ENCODE data around the gene FIGN.

Gene FIGN

DNA sequence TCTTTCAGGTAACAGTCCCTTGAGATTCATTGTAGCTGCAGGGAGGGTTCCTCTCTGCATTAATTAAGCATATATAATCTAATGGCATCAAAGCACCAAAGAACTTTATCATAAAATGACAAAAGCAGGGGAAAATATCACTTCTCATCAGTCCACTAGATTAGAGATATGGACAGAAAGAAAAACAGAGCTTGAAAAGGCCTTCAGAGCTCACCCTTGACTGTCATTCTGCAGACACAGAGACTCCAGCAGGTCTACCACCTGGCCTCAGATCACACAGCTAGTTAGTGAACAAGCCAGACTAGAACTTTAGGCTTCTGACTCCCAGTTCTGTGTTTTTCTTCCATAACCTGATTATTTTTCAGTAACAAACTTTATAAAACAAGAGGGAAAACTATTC lies 88.5 kb downstream of the FIGN start:
- no peaks in the 10 kb centered on the region for H3K27me3 Mint-ChIP-seq
- H3K4me1 Mint-ChIP-seq = no peaks in the 10 kb centered on the region
- CTCF ChIA-PET = no interaction called here
- no peaks in the 10 kb centered on the region for H3K36me3 Mint-ChIP-seq
- no peak overlapping the region for H3K4me3 Mint-ChIP-seq
- DNase-seq = no peak
- no peak overlapping the region for H3K27ac Mint-ChIP-seq
- H3K9me3 Mint-ChIP-seq = peaks cover 2% of the 10 kb centered on the region

- DNase-seq = no peak
- H3K36me3 Mint-ChIP-seq = no peaks in the 10 kb centered on the region
- H3K27ac Mint-ChIP-seq = no peak overlapping the region
- CTCF ChIA-PET = no interaction called here
- H3K9me3 Mint-ChIP-seq = peaks cover 2% of the 10 kb centered on the region
- H3K4me3 Mint-ChIP-seq = no peak overlapping the region
- H3K27me3 Mint-ChIP-seq = no peaks in the 10 kb centered on the region
- no peaks in the 10 kb centered on the region for H3K4me1 Mint-ChIP-seq
These were observed 89.1 kb downstream of the FIGN start for GRCh38 chr2:163646687-163647086.

DNA sequence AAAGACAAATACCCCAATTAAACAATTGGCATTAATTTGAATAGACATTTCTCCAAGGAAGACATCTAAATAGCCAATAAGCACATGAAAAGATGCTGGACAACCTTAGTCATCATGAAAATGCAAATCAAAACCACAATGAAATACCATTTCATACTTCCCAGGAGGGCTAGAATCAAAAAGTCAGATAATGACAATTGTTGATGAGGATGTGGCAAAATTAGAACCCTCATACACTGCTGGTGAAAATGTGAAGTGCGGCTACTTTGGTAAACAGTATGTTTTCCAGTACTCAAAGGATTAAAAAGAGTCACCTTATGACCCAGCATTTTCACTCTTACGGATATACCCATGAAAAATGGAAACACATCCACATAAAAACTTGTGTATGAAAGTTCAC lies 91.6 kb downstream of the FIGN start:
- CTCF ChIA-PET = no interaction called here
- Mint-ChIP-seq H3K27ac (no peak overlapping the region), H3K4me1 (no peaks in the 10 kb centered on the region), H3K36me3 (no peaks in the 10 kb centered on the region), H3K9me3 (no peaks in the 10 kb centered on the region), H3K4me3 (no peak overlapping the region), H3K27me3 (no peaks in the 10 kb centered on the region)
- no peak for DNase-seq

DNA sequence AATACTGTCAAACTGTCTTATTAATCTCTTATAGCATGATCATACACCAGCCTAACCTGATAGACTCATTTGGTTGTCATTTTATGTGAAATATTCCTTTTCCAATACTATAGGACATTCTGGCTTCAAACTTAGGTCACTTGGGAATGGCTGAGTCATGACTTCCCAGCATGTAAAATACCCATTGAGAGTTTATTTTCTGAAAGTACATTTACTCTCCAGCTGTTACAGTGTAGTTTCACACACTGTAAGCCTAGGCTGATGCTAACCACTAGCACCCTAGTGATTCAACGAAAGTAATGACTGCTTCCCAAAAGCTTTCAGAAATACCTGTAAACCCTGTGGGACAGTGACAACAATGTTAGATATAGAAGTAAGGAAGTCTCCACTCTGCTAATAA lies 93.8 kb downstream of the FIGN start:
- DNase-seq = no peak
- no peaks in the 10 kb centered on the region for H3K9me3 Mint-ChIP-seq
- no peaks in the 10 kb centered on the region for H3K4me1 Mint-ChIP-seq

DNA sequence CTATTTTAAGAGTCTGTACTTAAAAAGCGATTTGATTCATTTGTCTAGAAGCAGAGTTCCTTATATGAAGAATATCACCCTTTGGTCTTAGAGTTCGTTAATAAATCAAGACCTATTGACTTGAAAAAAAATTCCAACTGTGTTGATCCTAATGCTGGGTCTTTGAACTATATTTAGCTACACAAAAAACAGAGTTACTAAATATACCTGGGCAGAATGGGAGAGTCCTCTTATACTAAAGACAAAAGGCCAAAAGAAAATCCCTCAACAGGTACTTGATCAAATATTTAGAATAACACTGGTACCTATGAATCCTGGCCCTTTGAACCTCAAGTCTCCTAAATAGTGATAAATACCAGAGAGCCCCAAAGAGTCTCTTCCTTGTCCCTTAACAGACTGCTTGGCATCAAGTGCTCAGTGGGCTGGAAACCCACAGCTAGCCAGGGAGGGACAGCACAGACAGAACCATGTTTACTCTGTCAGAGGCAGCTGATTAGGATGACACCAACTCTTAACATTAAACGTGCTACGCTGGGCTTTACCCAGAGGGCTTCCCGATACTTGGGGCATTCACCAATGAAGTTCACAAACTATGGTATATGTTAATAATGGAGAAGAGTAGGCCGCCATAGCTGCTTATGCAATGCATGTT lies 95.1 kb downstream of the FIGN start:
- no peak for DNase-seq
- H3K27me3 Mint-ChIP-seq = no peaks in the 10 kb centered on the region
- no peaks in the 10 kb centered on the region for H3K4me1 Mint-ChIP-seq
- CTCF ChIA-PET = no interaction called here
- H3K4me3 Mint-ChIP-seq = no peak overlapping the region
- H3K36me3 Mint-ChIP-seq = no peaks in the 10 kb centered on the region
- H3K9me3 Mint-ChIP-seq = no peaks in the 10 kb centered on the region
- H3K27ac Mint-ChIP-seq = no peak overlapping the region

More for the DNA sequence above, 93.8 kb downstream of the FIGN start:
- H3K4me3 Mint-ChIP-seq = no peak overlapping the region
- H3K36me3 Mint-ChIP-seq = no peaks in the 10 kb centered on the region
- no peak overlapping the region for H3K27ac Mint-ChIP-seq
- CTCF ChIA-PET = no interaction called here
- no peaks in the 10 kb centered on the region for H3K27me3 Mint-ChIP-seq

DNA sequence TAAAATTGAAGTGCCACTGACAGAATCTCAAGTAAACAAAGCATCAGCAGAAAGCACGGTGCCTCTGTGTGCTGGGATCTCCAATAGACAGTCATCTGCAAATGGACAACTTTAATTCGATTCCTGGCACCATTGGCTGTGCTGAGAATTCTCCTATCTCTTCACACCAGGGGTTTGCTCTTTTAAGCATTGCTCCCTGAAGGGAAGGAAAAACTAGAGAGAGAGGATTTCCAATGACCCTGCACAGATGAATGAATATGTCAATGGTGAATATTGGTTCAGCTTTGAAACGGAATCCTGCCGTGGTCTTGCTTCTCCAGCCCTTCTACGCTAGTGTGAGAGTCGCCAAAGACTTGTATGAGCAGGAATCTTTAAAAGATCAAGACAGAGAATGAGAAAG lies 97.9 kb downstream of the FIGN start:
- Mint-ChIP-seq H3K9me3 (no peaks in the 10 kb centered on the region), H3K36me3 (no peaks in the 10 kb centered on the region), H3K4me1 (no peaks in the 10 kb centered on the region), H3K27me3 (no peaks in the 10 kb centered on the region), H3K4me3 (no peak overlapping the region), H3K27ac (no peak overlapping the region)
- CTCF ChIA-PET = no interaction called here
- no peak for DNase-seq

- Mint-ChIP-seq H3K27me3 (no peaks in the 10 kb centered on the region), H3K4me3 (no peak overlapping the region), H3K9me3 (peaks cover 2% of the 10 kb centered on the region), H3K36me3 (no peaks in the 10 kb centered on the region), H3K27ac (no peak overlapping the region), H3K4me1 (no peaks in the 10 kb centered on the region)
- DNase-seq = no peak
- CTCF ChIA-PET = no interaction called here
These were observed 102.5 kb downstream of the FIGN start for GRCh38 chr2:163633291-163633690.

GRCh38 chr2:163630836-163631235 lies 105.0 kb downstream of the FIGN start:
- Mint-ChIP-seq H3K4me1 (no peaks in the 10 kb centered on the region), H3K36me3 (no peaks in the 10 kb centered on the region), H3K27ac (no peak overlapping the region), H3K4me3 (no peak overlapping the region), H3K27me3 (no peaks in the 10 kb centered on the region), H3K9me3 (peaks cover 2% of the 10 kb centered on the region)
- no peak for DNase-seq
- CTCF ChIA-PET = no interaction called here

DNA sequence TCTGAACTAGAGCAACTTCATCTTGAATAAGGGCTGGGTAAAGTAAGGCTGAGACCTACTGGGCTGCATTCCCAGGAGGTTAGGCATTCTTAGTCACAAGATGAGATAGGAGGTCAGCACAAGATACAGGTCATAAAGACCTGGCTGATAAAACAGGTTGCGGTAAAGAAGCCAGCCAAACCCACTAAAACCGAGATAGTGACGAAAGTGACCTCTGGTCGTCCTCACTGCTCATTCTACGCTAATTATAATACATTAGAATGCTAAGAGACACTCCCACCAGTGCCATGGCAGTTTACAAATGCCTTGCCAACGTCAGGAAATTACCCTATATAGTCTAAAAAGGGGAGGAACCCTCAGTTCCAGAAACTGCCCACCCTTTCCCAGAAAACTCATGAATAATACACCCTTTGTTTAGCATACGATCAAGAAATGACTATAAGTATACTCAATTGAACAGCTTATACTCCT lies 109.1 kb downstream of the FIGN start:
- H3K9me3 Mint-ChIP-seq = peaks cover 2% of the 10 kb centered on the region
- H3K4me3 Mint-ChIP-seq = no peak overlapping the region
- no peaks in the 10 kb centered on the region for H3K4me1 Mint-ChIP-seq
- no peak for DNase-seq
- H3K27me3 Mint-ChIP-seq = no peaks in the 10 kb centered on the region
- H3K27ac Mint-ChIP-seq = no peak overlapping the region
- H3K36me3 Mint-ChIP-seq = no peaks in the 10 kb centered on the region
- CTCF ChIA-PET = no interaction called here

DNA sequence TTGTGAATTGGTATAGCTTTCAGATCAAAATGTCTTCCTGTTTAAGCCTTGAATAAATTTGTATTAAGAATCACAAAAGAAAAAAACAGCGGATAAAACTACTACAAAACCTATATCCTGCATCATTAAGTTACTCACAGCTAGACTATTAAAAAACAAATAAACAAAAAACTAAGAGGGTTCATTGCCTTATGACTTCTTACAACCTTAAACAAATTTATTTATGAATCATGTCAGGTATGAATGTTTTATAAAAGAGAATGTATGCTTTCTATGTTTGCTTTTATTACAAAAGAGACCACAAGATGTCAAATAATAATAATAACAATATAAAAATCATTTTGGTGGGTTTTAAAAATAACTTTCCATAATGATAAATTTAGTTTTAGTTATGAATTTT lies 109.6 kb downstream of the FIGN start:
- H3K4me1 Mint-ChIP-seq = no peaks in the 10 kb centered on the region
- no peaks in the 10 kb centered on the region for H3K36me3 Mint-ChIP-seq
- H3K27me3 Mint-ChIP-seq = no peaks in the 10 kb centered on the region
- no peak for DNase-seq
- H3K9me3 Mint-ChIP-seq = peaks cover 2% of the 10 kb centered on the region
- CTCF ChIA-PET = no interaction called here
- H3K27ac Mint-ChIP-seq = no peak overlapping the region
- no peak overlapping the region for H3K4me3 Mint-ChIP-seq

- Mint-ChIP-seq H3K9me3 (peaks cover 2% of the 10 kb centered on the region), H3K4me1 (no peaks in the 10 kb centered on the region), H3K27ac (no peak overlapping the region), H3K4me3 (no peak overlapping the region), H3K27me3 (no peaks in the 10 kb centered on the region), H3K36me3 (no peaks in the 10 kb centered on the region)
- CTCF ChIA-PET = no interaction called here
- DNase-seq = no peak
These were observed 110.2 kb downstream of the FIGN start for GRCh38 chr2:163625632-163626031.

GRCh38 chr2:163621445-163622004 lies 114.3 kb downstream of the FIGN start:
- CTCF ChIA-PET = no interaction called here
- no peaks in the 10 kb centered on the region for H3K9me3 Mint-ChIP-seq
- H3K4me3 Mint-ChIP-seq = no peak overlapping the region
- DNase-seq = no peak
- H3K4me1 Mint-ChIP-seq = no peaks in the 10 kb centered on the region
- H3K27ac Mint-ChIP-seq = no peak overlapping the region
- no peaks in the 10 kb centered on the region for H3K27me3 Mint-ChIP-seq
- H3K36me3 Mint-ChIP-seq = no peaks in the 10 kb centered on the region

- no peaks in the 10 kb centered on the region for H3K36me3 Mint-ChIP-seq
- no peak overlapping the region for H3K27ac Mint-ChIP-seq
- no peak overlapping the region for H3K4me3 Mint-ChIP-seq
- CTCF ChIA-PET = no interaction called here
- DNase-seq = no peak
- no peaks in the 10 kb centered on the region for H3K27me3 Mint-ChIP-seq
- H3K9me3 Mint-ChIP-seq = no peaks in the 10 kb centered on the region
- no peaks in the 10 kb centered on the region for H3K4me1 Mint-ChIP-seq
These were observed 118.3 kb downstream of the FIGN start for GRCh38 chr2:163617517-163617916.

GRCh38 chr2:163613266-163613731 lies 122.5 kb downstream of the FIGN start:
- CTCF ChIA-PET = no interaction called here
- Mint-ChIP-seq H3K9me3 (peaks cover 5% of the 10 kb centered on the region), H3K4me1 (no peaks in the 10 kb centered on the region), H3K27me3 (no peaks in the 10 kb centered on the region), H3K36me3 (no peaks in the 10 kb centered on the region), H3K4me3 (no peak overlapping the region), H3K27ac (no peak overlapping the region)
- no peak for DNase-seq

DNA sequence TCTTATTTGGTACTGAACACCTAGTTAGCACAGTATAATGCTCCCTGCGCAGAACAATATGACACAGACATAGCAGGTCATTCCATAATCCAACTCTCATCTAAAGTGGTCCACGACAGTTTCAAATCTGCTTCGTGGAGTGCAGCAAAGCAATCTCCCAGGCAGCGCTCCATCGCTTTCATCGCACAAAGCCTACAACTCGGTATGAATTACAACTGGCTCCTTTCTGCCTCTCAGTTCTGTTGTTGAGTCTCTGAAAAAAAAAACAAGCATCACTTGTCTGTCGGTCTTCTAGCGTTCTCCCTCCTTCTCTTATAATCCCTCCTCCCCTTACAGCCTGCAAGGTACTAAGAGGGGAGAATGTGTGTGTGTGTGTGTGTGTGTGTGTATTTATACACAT lies 123.5 kb downstream of the FIGN start:
- CTCF ChIA-PET = no interaction called here

GRCh38 chr2:163611557-163611906 lies 124.3 kb downstream of the FIGN start:
- H3K4me3 Mint-ChIP-seq = no peak overlapping the region
- H3K4me1 Mint-ChIP-seq = no peaks in the 10 kb centered on the region
- CTCF ChIA-PET = no interaction called here
- no peak overlapping the region for H3K27ac Mint-ChIP-seq
- DNase-seq = no peak
- H3K36me3 Mint-ChIP-seq = no peaks in the 10 kb centered on the region
- no peaks in the 10 kb centered on the region for H3K27me3 Mint-ChIP-seq
- peaks cover 5% of the 10 kb centered on the region for H3K9me3 Mint-ChIP-seq

More for the DNA sequence above, 123.5 kb downstream of the FIGN start:
- no peaks in the 10 kb centered on the region for H3K27me3 Mint-ChIP-seq
- no peak overlapping the region for H3K4me3 Mint-ChIP-seq
- DNase-seq = no peak
- H3K9me3 Mint-ChIP-seq = peaks cover 5% of the 10 kb centered on the region
- no peaks in the 10 kb centered on the region for H3K36me3 Mint-ChIP-seq
- no peaks in the 10 kb centered on the region for H3K4me1 Mint-ChIP-seq
- no peak overlapping the region for H3K27ac Mint-ChIP-seq
